ENCODE measurements around the gene PCSK4.

GRCh38 chr19:1461862-1462261 lies 28.3 kb downstream of the PCSK4 start:
- TF ChIP-seq CTCF (IDR thresholded peaks at IDR 0.05) (no peak), POLR2AphosphoS5 (IDR thresholded peaks at IDR 0.05) (no peak), EP300 (IDR thresholded peaks at IDR 0.05; ENCODE audit: low read depth) (no peak)

Measured in transverse colon (tissue), 4 donors.